HG02798 (cell line): ENCODE measurements around the gene L3MBTL3.

Experiments
- ATAC-seq: cut with Tn5 transposase; IDR thresholded peaks from one replicate; pipeline ENCODE4 v1.9.1; 2021; ENCODE audit warnings: mild to moderate bottlenecking; ENCODE audit not compliant: unreplicated experiment, poor library complexity

Gene L3MBTL3

GRCh38 chr6:130020907-130021629 is 2.7 kb downstream of the L3MBTL3 start:
- ATAC-seq: peak; percentile 73

GRCh38 chr6:130026859-130027258 is 8.5 kb downstream of the L3MBTL3 start:
- ATAC-seq: peak; percentile 43

GRCh38 chr6:130027948-130028347 is 9.6 kb downstream of the L3MBTL3 start:
- peak; percentile 76 for ATAC-seq

- no peak for ATAC-seq
These were observed 10.8 kb downstream of the L3MBTL3 start for GRCh38 chr6:130029163-130029562.

- ATAC-seq: no peak
These were observed 14.5 kb downstream of the L3MBTL3 start for GRCh38 chr6:130032758-130033340.

GRCh38 chr6:130033949-130034348 is 15.6 kb downstream of the L3MBTL3 start:
- no peak for ATAC-seq

GRCh38 chr6:130034378-130035146 is 16.2 kb downstream of the L3MBTL3 start:
- ATAC-seq: no peak

GRCh38 chr6:130035211-130035610 is 16.8 kb downstream of the L3MBTL3 start:
- ATAC-seq: no peak

GRCh38 chr6:130037207-130037811 is 18.9 kb downstream of the L3MBTL3 start:
- ATAC-seq: no peak

- ATAC-seq: peak; percentile 44
These were observed 23.2 kb downstream of the L3MBTL3 start for GRCh38 chr6:130041594-130041993.

- ATAC-seq: no peak
These were observed 25.0 kb downstream of the L3MBTL3 start for GRCh38 chr6:130043344-130043743.

- no peak for ATAC-seq
These were observed 27.2 kb downstream of the L3MBTL3 start for GRCh38 chr6:130045622-130046021.

- no peak for ATAC-seq
These were observed 28.3 kb downstream of the L3MBTL3 start for GRCh38 chr6:130046671-130047070.

GRCh38 chr6:130047088-130047995 is 29.0 kb downstream of the L3MBTL3 start:
- ATAC-seq: no peak

- no peak for ATAC-seq
These were observed 31.8 kb downstream of the L3MBTL3 start for GRCh38 chr6:130050230-130050629.

- ATAC-seq: no peak
These were observed 36.3 kb downstream of the L3MBTL3 start for GRCh38 chr6:130054725-130055124.

GRCh38 chr6:130055271-130055670 is 36.9 kb downstream of the L3MBTL3 start:
- ATAC-seq: no peak

- ATAC-seq: no peak
These were observed 39.1 kb downstream of the L3MBTL3 start for GRCh38 chr6:130057495-130057894.

- no peak for ATAC-seq
These were observed 45.4 kb downstream of the L3MBTL3 start for GRCh38 chr6:130063806-130064205.

- ATAC-seq: no peak
These were observed 47.3 kb downstream of the L3MBTL3 start for GRCh38 chr6:130065609-130066156.
